D721Med (cell line): Measurements from ENCODE around the gene LGR4.

Source experiments
- DNase-seq: peaks from one replicate; pipeline ENCODE4 v3.0.0; 2011; ENCODE audit warnings: low spot score; ENCODE audit not compliant: insufficient read length
- FAIRE-seq: peaks from 2 replicates; lab custom pipeline; 2011; peaks lifted over from hg19 to GRCh38; lab: Jason Lieb, UNC
- CTCF ChIP-seq: IDR thresholded peaks from 2 replicates; pipeline ENCODE4 v1.5.1; 2012; ENCODE audit warnings: mild to moderate bottlenecking, control low read depth; ENCODE audit not compliant: insufficient read depth; ENCODE audit errors: missing control alignments

Gene LGR4

DNA sequence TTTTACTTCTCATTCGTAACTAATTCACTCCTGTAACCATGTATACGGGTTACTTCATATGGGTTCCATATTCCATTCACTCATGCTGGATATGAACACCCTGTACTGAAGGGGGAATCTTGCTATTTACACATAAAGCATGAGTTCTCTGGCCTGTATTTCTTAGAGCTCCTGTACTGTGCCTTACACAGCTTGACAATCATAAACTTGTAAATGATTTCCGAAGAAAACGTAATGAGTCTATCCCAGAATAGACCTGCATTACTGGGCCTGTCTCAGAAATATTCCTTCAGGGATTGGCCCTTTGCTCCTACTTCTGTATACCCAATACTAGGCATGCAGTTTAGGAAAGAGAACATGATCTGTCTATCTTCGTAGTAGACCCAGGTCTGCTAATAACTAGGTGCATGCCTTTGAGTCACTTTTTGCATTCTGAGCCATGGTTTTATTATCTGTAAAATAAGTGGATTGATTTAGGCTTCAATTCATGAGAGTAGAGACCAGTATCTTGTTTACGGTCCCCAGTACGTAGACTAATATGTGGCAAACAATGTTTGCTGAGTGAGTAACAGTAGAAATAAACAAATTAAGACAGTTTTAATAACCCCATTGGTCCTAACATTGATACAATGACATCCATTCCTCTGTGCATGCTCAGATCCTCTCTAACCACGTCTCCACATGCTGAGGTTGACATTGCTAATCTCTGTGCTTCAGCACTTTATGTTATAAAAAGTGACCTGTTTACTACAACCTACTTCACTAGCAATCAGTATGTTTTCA, 110.8 kb downstream of the LGR4 start:
- no peak for DNase-seq
- TF ChIP-seq CTCF, result no peak
- FAIRE-seq, result no peak

DNA sequence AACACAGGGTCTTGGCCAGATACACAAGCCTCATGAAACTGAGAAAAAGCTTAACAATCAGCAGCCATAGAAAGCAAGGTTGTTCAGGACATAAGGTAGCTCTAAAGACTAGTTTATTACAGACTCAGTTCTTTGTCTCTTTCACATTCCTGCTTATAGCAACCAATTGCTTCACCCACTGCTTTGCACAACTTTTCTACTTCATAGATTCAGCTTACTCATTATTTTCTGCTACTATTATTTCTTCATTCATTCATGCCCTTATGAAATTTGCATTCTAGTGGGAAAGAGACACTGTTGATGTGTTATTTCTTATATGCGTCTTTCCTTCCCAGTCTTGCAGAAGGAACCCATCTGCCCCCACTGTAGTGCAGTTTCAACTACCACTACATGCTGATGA, 114.3 kb downstream of the LGR4 start:
- FAIRE-seq (no peak), DNase-seq (no peak)
- no peak for TF ChIP-seq CTCF

GRCh38 chr11:27357250-27357649, 115.3 kb downstream of the LGR4 start:
- DNase-seq, result no peak

DNA sequence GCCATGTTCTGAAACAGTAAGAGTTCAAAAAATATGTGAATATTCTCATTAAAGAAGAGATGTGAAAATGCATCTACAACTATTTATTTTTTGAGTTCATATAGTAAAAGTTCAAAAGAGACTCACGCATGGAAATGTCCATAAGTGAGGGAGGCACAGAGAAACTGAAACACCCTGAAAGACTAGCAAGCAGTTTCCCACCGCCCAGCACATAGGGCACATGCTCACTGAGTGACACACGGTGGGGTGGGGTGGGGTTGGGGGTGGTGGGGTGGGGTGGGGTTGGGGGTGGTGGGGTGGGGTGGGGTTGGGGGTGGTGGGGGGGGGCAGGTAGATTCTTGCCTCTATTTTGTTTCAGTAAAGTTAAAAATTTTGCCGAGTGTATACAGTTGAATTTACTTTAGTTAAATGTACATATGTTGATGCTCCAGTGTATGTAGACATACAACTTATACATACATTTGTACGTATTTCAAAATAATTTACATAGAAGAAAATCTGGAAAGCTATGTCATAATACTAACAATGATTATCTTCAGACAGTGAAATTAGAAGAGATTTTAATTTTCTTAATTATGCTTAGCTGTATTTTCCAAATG, 115.9 kb downstream of the LGR4 start:
- TF ChIP-seq CTCF, result no peak
- FAIRE-seq (no peak), DNase-seq (no peak)

More at GRCh38 chr11:27357250-27357649, 115.3 kb downstream of the LGR4 start:
- no peak for TF ChIP-seq CTCF
- no peak for FAIRE-seq

- no peak for TF ChIP-seq CTCF
- FAIRE-seq, result no peak
- DNase-seq, result no peak
Measured at GRCh38 chr11:27355575-27356104, 117.0 kb downstream of the LGR4 start.

DNA sequence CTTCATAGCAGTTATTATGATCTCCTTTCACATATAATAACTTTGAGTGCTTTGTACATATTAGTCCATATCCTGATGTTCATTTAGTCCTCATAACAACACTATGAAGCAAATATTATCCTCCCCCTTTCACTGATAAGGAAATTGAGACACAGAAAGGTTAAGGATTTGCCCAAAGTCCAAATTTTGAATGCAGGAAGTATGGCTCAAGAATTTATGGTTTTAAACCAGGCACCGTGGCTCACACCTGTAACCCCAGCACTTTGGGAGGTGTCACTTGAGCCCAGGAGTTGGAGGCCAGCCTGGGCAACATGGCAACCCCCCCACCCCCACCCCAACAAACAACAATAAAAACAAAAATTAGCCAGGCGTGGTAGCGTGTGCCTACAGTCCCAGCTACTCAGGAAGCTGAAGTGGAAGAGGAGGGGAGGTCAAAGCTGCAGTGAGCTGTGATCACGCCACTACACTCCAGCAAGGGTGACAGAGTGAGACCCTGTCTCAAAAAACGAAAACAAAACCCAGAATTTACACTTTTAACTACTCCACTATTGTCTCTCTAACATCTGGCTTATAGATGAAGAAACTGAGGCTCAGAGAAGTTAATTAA, 118.1 kb downstream of the LGR4 start:
- FAIRE-seq (no peak), DNase-seq (no peak)
- no peak for TF ChIP-seq CTCF
